Posterior vena cava (tissue), 2 donors: ENCODE measurements around the gene MAN2B2. TPM values are rescaled to one million over a fixed set of nuclear protein-coding genes. Genes with fewer than 3 reads are reported as not detected.

ENCODE experiments used
- DNase-seq: peaks from one replicate; pipeline ENCODE4 v3.0.0-alpha.2; 2020; ENCODE audit warnings: low spot score
- intact Hi-C, 2 donors: fragments of 100-400 bp; cut with DNase I; formaldehyde crosslinking; loops; one replicate each; pipeline versions ENCODE4 v1.14.1 to v1.14.2; 2022 to 2023
- total RNA-seq, 2 donors: library from RNA; stranded (reverse); fragmentation: NEBNext Ultra II Directional; extraction: Animal tissue kit (Norgen Biotek cat#: 25700); gene quantifications; one replicate each; pipeline ENCODE4 v1.2.1, GENCODE V29; 2021
- donor health status: DM: yes; HTN: yes; CAD: no.
- donor health status: DM: yes; HTN: yes; CAD: no.

Gene MAN2B2
- total RNA-seq, 2 donors from 2014 or later, result 23.7 to 36.3 TPM

DNA sequence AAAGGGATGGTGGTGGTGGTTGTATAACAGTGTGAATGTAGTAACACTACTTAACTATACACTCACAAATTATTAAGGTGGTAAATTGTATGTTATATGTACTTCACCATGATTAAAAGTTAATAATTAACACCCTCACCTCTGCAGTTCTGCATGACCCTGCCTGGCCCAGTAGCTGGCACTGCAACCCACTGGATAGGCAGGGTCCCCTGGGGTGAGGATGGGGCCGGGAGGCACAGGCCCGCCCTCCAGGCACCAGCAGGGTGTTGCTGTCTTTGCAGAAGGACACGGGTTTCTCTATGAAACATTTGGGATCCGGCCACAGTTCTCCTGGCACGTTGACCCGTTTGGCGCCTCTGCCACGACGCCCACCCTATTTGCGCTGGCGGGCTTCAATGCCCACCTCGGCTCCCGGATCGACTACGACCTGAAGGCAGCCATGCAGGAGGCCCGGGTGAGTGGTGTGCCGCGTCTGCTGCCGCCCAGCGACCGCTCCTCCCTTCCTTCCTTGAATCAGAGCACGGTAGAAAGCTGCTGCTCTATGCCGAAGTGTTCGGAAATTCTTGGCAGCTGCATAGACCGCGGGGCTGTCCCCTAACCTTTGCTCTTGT lies 11.8 kb downstream of the MAN2B2 start:
- DNase-seq, result no peak
- intact Hi-C loops, result no loop called here

GRCh38 chr4:6589444-6589843 lies 14.5 kb downstream of the MAN2B2 start:
- intact Hi-C loops, result no loop called here
- DNase-seq, result no peak

DNA sequence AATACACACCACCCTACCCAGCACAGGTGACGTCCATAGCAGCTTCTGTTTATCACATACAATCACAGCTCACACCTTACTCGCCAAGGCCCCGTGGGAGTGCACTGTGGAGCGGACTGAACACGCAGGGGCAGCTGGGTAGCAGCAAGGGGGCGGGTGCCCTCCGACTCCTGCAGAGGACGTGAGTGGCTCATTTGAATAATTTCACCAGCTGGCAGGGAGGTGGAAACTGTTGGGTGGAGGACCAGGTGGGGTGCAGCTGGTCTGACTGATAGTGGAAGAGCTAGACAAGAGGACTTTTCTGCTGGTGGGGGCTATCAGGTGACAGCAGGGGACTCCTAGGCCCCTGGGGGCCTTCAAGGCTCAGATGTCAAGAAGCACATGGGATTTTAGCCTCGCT lies 16.3 kb downstream of the MAN2B2 start:
- intact Hi-C loops, result no loop called here
- no peak for DNase-seq

DNA sequence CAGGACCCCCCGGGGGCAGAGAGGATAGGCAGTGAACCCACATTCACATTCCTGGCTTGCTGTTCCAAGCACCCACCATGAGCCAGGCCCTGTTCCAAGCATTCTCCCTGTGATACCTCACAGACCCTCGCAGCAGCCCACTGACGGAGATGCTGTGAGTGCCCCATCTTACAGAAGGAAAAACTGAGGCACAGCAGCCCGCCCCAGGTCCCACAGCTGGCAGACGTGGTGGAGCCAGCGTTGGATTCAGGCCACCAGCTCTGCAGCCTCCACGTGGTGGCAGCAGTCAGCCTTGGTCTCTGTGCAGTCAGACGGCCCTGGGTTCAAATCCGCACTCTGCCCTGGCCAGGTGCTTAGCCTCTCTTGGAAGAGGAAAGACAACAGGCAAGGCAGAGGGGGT lies 16.8 kb downstream of the MAN2B2 start:
- intact Hi-C loops, result no loop called here
- no peak for DNase-seq

DNA sequence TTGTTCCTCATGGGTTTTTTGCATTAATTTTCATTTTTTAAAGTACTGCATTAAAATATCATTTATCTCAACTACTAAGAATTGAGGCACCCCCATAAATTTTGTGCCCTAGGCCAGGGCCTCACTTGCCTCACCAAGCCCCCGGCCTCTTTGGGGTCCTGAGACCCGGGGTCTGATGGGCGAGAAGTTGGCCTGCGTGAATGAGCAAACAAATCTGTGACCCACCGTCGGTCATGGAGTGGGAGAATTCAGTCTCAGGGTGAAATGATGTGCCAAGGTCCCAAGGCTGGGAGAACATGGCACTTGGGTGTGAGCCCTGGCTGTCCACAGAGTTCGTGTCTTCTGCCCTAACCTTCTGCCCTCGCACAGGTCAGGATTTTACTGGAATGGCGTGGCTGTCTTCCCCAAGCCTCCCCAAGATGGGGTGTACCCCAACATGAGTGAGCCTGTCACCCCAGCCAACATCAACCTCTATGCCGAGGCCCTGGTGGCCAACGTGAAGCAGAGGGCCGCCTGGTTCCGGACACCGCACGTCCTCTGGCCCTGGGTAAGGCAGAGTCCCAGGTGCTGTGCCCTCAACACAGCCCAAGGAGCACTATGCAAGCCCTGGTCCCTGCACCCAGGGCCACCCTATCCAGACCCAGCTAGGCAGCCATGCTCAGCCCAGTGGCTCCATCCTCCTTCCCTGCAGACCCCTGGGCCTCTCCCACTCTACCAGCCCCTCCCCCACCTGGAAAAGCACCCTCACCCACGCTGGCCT lies 18.0 kb downstream of the MAN2B2 start:
- no peak for DNase-seq
- intact Hi-C loops, result no loop called here

DNA sequence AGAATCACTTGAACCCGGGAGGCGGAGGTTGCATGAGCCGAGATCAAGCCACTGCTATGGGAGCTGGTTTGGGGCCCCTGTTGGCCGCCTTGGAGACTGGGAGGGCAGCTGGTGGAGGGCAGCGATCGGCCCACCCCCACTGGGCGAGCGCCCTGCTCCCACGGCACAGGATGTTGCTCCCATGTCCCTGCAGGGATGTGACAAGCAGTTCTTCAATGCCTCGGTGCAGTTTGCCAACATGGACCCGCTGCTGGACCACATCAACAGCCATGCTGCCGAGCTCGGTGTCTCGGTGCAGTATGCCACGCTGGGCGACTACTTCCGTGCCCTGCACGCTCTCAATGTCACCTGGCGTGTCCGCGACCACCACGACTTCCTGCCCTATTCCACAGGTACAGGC lies 19.4 kb downstream of the MAN2B2 start:
- DNase-seq, result no peak
- intact Hi-C loops, result no loop called here

GRCh38 chr4:6594826-6595355 lies 19.9 kb downstream of the MAN2B2 start:
- intact Hi-C loops, result no loop called here

GRCh38 chr4:6595897-6596537 lies 21.0 kb downstream of the MAN2B2 start:
- intact Hi-C loops, result no loop called here
- no peak for DNase-seq

More at GRCh38 chr4:6594826-6595355, 19.9 kb downstream of the MAN2B2 start:
- no peak for DNase-seq

GRCh38 chr4:6596948-6597347 lies 22.0 kb downstream of the MAN2B2 start:
- intact Hi-C loops, result no loop called here
- DNase-seq, result no peak

GRCh38 chr4:6598127-6598526 lies 23.1 kb downstream of the MAN2B2 start:
- DNase-seq, result no peak
- intact Hi-C loops, result no loop called here

- intact Hi-C loops, result no loop called here
- no peak for DNase-seq
Observed at GRCh38 chr4:6598641-6599040, 23.7 kb downstream of the MAN2B2 start.

- intact Hi-C loops, result no loop called here
- DNase-seq, result no peak
Observed at GRCh38 chr4:6601661-6602250, 26.8 kb downstream of the MAN2B2 start.

DNA sequence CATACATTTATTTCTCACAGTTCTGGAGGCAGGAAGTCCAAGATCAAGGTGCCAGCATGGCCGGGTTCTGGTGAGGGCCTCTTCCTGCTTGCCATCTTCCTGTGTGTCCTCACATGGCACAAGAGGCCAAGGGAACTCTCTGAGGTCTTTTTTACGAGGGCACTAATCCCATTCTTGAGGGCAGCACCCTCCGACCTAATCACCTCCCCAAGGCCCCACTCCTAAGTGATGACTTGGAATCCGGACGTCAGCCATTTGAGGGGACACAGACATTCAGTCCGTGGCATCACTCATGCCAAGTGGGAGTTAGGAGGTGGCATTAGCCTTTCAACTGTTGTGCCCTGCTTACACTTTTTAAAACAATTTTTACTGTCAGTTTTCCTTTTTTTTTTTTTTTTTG lies 27.3 kb downstream of the MAN2B2 start:
- intact Hi-C loops, result no loop called here
- no peak for DNase-seq

- intact Hi-C loops, result no loop called here
- no peak for DNase-seq
Observed at GRCh38 chr4:6603128-6603527, 28.1 kb downstream of the MAN2B2 start.

- intact Hi-C loops, result no loop called here
- DNase-seq, result no peak
Observed at GRCh38 chr4:6605114-6605513, 30.1 kb downstream of the MAN2B2 start.

- intact Hi-C loops, result no loop called here
Observed at GRCh38 chr4:6605605-6606004, 30.6 kb downstream of the MAN2B2 start.

GRCh38 chr4:6606465-6607235 lies 31.7 kb downstream of the MAN2B2 start:
- no peak for DNase-seq
- intact Hi-C loops, result no loop called here

More at GRCh38 chr4:6605605-6606004, 30.6 kb downstream of the MAN2B2 start:
- no peak for DNase-seq

DNA sequence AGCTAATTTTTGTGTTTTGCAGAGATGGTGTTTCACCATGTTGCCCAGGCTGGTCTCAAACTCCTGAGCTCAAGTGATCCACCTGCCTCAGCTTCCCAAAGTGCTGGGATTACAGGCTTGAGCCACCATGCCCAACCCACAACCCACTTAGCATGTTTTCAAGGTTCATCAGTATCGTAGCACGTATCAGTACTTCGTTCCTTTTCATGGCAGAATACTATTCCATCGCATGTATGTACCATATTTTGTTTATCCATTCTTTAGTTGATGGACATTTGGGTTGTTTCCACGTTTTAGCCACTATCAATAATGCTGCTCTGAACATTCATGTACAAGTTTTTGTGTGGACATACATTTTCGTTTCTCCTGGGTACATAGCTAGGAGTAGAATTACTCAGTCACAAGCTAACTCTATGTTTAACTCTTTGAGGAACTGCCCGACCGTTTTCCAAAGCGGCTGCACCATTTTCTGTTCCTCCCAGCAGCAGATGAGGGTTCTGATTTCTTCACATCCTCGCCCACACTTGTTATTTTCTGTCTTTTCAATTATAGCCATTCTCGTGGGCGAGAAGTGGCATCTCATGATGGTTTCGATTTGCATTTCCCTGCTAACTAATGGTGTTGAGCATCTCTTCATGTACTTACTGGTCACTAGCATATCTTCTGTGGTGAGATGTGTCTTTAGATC lies 32.5 kb downstream of the MAN2B2 start:
- intact Hi-C loops, result no loop called here
- no peak for DNase-seq
